Activated gamma-delta T cell treated with anti-CD3 and anti-CD28 coated beads, Interleukin-2, amount 50 U/mL, for 16 hours (primary cell): ENCODE measurements around the gene ENTPD6.
"Not testable (repeated sequence)": the region's sequence is repeated elsewhere in the genome, so short reads cannot be mapped to it uniquely, and the experiment has no call there.

Source experiments
- DNase-seq: peaks from one replicate; pipeline ENCODE4 v3.0.0-alpha.2; 2020; ENCODE audit warnings: low read depth

ENTPD6 gene

GRCh38 chr20:25195014-25195961 is at the start of gene ENTPD6:
TSS of gene ENTPD6 (plus strand) at chr20:25195712. CDS start at chr20:25206537, 10,825 bp downstream.
- peak; percentile 84 for DNase-seq

GRCh38 chr20:25146976-25147375 is 48.5 kb upstream of the ENTPD6 start:
- no peak for DNase-seq

GRCh38 chr20:25147716-25148115 is 47.8 kb upstream of the ENTPD6 start:
- DNase-seq = no peak

- DNase-seq = peak; percentile 25
Observed at GRCh38 chr20:25148181-25148981, 47.1 kb upstream of the ENTPD6 start.

DNA sequence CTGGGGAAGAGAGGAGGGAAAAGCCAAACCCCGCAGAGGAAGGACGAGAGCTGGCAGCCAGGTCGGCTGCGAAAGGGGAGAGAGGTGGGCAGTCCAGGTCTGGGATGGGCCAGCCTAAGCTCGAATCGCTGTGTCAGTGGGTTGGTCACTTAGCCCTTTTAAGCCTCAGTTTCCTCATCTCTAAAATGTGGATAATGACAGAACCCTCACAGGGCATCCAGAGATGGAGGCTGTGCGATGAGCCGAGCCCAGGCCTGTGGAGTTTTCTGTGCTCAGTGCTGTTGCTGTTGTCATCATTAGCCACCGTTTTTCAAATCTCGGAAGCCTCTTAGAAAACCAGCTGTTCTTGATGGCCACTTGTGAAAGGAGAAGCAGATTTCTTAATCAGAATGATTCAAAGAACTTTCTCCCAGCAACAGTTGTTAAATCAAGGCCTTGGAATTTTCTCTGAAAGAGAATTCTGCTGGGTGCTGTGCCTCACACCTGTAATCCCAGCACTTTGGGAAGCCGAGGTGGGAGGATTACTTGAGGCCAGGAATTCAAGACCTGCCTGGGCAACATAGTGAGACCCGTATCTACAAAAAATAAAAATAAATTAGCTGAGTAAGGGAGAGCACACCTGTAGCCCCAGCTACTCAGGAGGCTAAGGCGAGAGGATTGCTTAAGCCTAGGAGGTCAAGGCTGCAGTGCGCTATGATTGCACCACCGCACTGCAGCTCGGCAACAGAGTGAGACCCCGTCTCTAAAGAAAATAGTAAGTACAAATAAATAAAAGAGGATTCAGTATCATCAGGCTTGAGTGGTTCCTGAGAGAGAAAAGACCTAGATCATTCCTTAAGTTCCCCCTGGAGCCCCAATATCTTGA is 46.3 kb upstream of the ENTPD6 start:
- no peak for DNase-seq

- no peak for DNase-seq
Observed at GRCh38 chr20:25150016-25150415, 45.5 kb upstream of the ENTPD6 start.

DNA sequence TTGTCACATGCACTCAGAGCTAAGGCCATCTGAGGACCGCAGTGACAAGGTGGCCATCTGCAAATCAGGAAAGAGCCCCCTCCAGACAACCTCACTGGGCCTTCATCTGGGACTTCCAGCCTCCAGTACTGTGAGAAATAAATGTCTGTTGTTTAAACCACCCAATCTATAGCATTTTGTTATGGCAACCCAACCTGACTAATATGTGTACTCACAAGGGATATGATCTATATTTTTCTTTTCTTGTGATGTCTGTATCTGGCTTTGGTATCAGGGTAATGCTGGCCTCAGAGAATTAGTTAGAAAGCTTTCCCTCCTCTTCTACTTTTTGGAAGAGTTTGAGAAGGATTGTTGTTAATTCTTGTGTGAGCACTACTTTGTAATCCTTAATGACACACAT is 37.5 kb upstream of the ENTPD6 start:
- no peak for DNase-seq

DNA sequence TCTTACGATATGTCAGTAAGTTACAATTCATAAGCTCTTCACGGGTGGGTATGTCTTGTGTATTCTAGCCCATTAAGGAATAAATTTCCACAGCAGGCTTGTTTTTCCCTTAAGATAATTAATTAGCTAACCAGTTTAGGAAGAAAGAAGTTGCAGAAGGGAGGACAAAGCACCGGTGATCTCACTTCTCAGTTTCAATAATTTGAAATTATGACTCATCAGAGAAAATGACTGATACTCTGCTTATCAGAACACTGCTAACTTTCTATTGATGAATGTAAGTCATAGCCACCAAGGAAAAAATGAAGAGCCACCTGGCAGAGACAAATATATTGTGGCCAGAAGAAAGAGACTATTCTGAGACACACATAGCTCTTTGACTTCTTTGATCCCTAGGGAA is 35.0 kb upstream of the ENTPD6 start:
- no peak for DNase-seq

DNA sequence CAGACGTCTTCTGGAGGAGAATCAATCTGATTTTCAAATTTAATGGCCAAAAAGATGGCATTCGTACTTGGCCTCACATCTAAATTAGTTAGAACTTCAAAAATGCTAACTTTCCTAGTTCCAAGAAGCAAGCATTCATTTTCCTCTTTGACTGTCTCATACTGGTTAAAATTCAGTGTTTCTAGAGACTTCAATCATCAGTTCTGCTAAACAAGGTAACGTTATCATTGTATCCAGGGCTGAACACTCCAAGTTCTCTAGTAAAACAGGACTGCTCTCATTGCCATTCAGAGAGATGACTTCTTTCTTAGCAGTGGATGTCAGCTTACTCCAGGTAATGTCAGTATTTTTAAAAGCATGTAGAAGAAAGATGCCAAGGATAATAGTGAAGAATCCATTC is 34.6 kb upstream of the ENTPD6 start:
- DNase-seq = no peak

GRCh38 chr20:25165128-25165527 is 30.4 kb upstream of the ENTPD6 start:
- DNase-seq = no peak

DNA sequence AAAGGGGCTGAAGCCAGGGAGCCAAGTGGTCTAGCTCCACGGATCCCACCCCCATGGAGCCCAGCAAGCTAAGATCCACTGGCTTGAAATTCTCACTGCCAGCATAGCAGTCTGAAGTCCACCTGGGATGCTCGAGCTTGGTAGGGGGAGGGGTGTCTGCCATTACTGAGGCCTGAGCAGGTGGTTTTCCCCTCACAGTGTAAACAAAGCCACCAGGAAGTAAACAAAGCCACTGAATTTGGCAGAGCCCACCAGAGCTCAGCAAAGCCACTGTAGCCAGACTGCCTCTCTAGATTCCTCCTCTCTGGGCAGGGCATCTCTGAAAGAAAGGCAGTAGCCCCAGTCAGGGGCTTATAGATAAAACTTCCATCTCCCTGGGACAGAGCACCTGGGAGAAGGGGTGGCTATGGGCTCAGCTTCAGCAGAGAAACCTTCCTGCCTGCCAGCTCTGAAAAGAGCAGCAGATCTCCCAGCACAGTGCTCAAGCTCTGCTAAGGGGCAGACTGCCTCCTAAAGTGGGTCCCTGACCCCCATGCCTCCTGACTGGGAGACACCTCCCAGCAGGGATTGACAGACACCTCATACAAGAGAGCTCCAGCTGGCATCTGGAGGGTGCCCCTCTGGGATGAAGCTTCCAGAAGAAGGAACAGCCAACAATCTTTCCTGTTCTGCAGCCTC is 29.3 kb upstream of the ENTPD6 start:
- not testable (repeated sequence) for DNase-seq

- no peak for DNase-seq
Observed at GRCh38 chr20:25173321-25173720, 22.2 kb upstream of the ENTPD6 start.

DNA sequence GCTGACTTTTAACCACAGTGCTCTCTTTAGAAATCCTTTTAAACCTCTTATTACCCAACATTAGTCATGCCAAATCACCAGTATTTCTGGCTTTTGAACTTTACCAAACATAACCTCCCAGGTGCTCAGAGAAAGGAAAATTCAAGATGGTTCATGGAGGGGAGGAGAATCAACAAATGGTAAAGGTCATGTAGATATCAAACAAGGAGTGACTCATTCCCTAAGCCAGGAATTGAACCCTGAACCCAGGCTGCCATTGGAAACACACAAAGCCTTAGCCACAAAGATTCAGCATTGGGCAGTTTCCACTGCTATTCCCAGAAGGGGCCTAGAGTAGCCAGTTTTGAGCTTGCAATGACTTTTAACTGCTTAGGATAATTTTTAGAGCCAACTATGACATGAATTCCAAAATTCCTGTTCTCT is 21.6 kb upstream of the ENTPD6 start:
- no peak for DNase-seq

- DNase-seq = no peak
Observed at GRCh38 chr20:25176184-25176583, 19.3 kb upstream of the ENTPD6 start.

- no peak for DNase-seq
Observed at GRCh38 chr20:25177890-25178321, 17.6 kb upstream of the ENTPD6 start.

DNA sequence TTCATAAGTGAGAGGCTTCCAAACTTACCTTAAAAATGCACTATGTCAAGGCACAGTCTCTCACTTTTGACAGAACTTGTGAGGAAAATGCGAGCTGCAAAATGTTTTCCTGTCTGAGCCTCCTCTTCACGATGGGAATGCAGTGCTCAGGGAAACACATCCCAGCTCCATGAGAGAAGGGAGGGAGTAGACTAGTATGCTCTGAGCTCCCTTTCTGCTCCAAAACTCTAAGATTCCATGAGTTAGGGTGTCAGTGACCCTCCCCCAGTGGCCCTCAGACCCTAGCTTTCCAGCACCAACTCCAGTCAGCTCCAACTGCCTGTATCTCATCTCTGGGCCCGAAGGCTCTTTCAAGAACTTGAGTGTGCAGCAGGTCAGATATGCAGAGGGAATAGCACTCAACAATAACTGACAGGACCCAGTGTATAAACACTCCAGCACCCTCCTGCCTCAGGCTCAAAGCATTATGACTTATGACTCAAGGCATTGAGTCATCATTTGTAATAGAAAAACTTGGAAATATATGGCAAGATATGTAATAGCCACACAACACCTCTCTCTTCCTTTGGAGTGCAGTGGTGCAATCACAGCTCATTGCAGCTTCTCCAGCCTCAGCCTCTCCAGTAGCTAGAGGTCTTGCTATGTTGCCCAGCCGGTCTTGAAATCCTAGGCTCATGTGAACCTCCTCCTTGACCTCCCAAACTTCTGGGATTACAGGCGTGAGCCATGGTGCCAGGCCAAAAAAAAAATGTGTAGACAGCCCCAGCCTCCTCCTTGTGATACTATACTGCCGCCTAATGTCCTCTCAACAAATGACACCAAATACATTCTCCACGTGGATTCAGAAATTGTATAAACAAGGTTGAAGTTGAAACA is 16.7 kb upstream of the ENTPD6 start:
- no peak for DNase-seq

DNA sequence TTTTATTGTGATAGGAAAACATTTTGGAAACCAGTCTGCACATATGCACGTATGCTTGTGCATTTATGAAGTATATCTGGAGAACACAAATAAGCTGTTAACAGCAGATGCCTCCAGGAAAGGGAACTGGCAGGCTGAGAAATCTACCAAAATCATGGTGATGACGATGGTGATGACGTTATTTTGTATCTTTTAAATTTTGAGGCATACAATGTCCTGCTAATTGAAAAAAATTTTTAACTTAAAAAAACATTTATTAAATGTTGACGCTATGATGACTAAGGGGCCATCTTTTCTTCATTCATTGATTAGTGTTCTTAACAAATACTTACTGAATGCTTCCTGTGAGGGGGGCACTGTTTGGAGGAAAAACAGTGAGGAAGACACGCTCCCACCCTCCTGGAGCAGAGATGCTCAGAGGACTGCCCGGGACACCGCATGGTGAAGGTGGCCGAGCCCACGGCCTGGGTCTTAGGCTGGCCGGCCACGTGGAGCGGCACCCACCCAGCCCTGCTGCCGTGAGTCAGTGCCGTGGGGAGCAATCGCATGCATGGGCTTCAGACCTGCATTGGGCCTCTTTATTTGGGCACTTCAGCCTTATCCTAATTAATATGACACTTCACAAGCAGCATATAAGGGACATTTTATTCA is 15.9 kb upstream of the ENTPD6 start:
- DNase-seq = no peak

DNA sequence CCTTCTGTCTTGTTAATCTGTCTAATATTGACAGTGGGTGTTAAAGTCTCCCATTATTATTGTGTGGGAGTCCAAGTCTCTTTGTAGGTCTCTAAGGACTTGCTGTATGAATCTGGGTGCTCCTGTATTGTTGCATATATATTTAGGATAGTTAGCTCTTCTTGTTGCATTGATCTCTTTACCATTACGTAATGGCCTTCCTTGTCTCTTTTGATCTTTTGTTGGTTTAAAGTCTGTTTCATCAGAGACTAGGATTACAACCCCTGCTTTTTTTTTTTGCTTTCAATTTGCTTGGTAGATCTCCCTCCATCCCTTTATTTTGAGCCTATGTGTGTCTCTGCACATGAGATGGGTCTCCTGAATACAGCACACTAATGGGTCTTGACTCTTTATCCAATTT is 11.1 kb upstream of the ENTPD6 start:
- DNase-seq = not testable (repeated sequence)

DNA sequence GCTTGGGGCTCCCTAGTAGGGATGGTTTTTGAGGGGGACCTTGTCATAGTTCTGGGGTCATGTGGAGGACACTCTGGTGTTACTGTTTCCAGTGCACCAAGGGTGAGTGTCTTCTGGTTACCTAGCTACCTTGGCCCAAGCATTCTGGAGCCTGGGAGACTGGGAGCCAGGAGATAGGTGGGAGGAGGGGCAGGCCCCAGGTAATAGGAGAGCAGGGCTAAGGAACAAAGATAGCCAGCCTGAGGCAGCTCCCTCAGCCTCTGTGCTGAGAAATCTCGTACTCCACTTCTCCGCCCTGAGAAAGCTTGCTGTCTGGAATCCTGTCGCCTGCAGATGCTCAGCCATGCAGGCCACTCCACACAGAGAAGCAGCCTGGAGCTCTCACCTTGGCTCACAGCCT is 8.3 kb upstream of the ENTPD6 start:
- no peak for DNase-seq

DNA sequence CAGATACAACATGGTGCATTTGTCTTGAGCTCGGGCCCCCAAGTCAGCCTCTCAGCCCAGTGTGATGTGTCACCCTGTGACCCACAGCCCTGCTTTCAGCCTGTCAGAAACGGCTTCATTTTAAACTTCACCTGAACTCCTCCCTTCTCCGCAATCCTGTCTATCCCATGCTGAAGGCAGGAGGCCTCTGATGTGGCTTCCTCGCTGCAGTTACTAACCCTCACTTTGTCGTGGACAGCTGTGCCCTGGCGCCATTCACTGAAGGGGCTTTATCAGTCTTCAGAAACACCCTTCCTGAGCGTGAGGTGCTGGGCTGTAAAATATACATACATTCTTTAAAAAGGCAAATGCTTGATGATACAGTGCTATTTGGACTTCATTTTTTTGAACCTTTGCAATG is 7.9 kb upstream of the ENTPD6 start:
- DNase-seq = no peak
